GM19193 (cell line): ENCODE results near the gene CTR9.

Experiments
- POLR2A ChIP-seq: IDR thresholded peaks from 4 replicates; pipeline ENCODE4 v1.6.1; 2011; ENCODE audit not compliant: insufficient read depth, insufficient read length; ENCODE audit errors: extremely low read depth

CTR9 gene

DNA sequence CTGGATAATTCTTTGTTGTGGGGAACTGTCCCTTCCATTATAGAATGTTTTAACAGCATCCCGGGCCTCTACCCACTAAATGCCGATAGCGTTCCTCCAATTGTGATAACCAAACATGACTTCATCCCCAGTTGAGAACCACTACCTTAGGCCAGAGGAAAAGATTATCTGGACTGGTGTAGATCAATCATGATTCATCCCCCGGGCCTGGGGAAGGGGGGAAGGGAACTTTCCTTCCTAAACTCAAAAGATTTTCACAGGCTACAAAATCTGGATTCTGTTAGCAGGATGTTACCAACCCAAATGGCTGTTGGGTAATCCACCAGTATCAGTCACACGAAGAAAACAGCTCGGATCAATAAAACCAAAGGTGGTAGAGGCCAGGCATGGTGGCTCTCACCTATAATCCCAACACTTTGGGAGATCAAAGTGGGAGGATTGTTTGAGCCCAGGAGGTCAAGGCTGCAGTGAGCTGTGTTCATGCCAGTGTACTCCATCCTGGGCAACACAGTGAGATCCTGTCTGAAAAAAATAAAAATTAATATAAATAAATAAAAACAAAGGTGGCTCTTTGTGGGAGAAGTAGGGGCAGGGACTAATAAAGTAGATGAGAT, 10.1 kb downstream of the CTR9 start:
- no peak for TF ChIP-seq POLR2A

DNA sequence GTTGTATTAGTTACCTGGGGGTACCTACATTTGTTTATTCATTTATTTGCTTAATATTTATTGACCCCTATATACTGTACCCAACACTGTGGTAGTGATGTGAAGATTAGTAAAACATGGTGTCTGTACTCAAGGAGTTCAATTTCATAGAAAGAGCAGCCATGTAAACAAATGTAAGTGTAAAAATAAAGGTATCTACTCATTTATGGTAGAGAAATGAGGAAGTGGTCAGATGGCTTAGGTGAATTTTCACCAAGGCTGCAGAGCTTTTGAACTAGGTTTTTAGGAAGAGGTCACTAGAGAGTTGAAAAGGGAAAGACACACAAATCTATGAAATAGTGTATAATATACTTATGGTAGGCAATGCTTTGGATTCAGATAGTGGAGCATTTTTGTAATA, 11.1 kb downstream of the CTR9 start:
- TF ChIP-seq POLR2A: no peak

DNA sequence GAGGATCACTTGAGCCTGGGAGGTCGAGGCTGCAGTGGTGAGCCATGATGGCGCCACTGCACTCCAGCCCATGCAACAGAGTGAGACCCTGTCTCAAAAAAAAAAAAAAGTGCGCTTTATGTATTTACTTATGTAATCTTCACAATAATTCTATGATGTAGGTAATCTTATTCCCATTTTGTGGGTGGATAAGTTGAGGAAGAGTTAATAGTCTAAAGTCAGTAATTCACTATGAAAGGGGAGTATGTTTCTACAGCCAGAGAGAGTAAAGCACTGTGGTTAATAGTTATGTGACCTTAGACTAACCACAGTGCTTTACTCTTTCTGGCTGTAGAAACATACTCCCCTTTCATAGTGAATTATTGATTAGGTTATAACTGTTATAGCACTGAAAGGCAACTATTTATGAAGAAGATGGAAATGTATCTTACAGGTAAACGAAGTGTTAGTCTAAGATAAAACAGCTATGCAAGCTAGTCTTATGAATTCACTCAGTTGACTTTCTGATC, 11.9 kb downstream of the CTR9 start:
- TF ChIP-seq POLR2A: no peak

DNA sequence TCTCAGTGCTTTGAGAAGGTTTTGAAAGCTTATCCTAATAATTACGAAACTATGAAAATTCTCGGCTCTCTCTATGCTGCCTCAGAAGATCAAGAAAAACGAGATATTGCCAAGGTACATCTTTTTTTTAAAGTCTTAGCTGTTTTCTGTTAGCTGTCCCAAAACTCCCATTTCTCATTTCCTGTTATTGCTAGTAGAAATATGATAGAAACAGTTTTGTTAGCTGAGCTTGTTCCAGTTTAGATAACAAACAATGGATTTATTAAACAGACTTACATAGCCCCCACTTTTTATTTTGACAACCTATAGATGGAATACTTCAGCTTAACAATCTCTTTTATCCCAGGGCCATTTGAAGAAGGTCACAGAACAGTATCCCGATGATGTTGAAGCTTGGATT, 12.7 kb downstream of the CTR9 start:
- TF ChIP-seq POLR2A: no peak

DNA sequence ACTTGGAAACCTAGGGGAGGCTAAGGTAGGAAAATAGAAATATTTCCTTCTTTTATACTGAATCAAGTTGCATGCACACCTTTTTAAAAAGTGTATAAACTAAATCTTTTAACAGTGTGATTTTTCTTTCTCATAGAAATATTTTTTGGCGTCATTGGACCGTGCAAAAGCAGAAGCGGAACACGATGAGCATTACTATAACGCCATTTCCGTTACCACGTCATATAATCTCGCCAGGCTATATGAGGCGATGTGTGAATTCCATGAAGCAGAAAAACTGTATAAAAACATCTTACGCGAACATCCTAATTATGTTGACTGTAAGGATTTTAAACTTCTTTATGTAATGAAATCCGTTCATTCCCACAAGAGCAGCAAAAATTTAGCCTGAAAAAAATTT, 13.4 kb downstream of the CTR9 start:
- no peak for TF ChIP-seq POLR2A

DNA sequence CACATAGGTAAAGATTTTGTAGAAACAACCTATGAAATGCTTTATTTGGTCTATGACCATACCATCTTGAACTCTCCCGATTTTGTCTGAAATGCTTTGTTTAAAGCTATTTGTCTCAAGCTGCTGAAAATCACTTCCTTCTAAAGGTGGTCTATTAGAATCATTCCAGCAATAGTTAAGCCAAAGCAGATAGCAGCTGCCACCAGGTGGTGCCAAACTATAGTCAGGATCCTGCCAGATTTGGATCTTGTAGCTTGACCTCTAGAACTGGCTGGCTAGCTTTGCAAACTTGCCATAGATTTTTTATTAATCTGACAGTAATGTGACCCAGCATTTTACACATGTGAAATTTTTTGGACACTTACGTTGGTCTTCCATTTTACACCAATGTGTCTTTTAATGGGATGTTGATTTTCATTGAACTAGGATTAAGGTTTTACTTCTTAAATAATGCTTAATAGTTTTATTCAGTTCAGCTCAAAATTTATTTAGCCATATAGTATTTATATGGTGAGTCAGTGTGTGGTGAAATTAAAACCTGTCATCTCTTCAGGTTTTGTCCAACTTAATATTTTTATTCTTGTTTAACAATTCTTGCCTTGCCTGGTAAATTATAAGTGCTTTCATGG, 19.7 kb downstream of the CTR9 start:
- TF ChIP-seq POLR2A: no peak

DNA sequence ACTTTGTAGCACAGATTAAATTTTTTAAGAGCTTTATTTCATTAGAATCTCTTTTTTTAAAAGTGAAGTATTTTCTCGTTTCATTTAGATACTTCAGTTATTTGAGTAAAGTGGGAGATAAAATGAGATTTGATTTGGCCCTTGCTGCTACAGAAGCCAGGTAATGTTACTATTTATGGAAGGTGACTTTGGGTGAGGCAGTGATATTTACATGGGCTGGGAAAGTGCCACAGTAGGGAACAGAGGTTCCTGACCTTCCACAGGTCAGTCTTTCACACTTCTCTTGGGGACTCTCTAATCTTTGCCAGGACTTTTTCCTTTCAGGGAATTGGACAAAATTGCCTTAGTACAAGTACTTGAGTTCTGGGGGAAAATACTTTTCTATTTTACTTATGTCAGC, 20.4 kb downstream of the CTR9 start:
- no peak for TF ChIP-seq POLR2A

DNA sequence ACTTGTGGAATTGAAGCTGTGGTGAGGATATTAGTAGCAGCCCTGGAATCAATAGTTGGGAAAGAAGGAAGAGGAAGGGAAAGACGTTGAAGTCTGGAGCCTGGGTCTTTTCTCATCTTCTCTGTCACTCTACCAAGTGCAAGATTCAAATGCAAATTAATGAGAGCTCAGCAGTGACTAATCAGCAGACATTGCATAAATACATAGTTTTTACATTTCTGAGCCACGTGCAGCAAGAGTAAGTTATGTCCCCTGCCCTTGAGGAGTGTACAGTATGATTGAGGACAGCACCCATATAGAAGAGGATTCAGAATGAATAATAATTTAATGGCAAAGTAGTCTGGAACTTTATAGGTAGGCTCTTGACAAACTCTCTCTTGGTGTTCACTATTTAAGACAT, 23.8 kb downstream of the CTR9 start:
- no peak for TF ChIP-seq POLR2A

DNA sequence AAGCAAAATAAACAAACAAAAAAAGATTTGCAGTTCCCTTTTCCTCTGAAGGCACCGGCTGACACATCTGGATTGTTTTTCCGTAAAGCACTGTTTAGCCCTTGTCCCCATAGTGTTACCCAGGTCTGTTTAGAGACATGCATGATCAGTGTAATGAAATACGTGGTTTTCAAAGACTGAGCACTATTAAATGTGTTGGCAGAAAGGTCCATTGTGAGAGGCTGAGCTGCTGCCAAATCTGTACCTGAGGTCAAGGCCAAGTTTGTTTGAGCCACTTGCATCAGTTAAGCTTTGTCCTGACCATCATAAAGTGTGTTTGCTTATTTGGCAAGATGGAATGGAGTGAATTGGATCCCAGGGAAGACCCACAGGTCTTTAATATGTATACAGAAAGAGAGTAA, 26.3 kb downstream of the CTR9 start:
- TF ChIP-seq POLR2A: no peak

DNA sequence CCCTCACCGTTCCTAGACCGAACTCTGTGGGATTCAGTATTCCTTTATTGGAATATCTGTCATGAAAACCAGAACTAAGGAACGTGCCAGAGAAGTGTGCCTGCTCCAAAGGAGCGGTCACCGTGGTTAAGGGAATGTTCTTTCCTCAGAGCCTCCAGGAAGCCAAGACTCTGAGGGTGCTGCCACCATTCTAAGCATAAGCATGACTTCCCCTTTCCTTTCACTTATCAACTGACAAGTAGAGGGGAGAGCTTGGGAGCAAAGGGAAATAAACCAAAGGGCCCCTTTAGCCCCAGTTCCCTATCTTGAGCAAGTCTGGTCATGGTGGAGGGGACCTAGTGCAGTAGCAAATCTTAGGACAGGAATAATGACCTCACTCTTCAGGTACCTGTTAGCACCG, 26.8 kb downstream of the CTR9 start:
- TF ChIP-seq POLR2A: no peak

DNA sequence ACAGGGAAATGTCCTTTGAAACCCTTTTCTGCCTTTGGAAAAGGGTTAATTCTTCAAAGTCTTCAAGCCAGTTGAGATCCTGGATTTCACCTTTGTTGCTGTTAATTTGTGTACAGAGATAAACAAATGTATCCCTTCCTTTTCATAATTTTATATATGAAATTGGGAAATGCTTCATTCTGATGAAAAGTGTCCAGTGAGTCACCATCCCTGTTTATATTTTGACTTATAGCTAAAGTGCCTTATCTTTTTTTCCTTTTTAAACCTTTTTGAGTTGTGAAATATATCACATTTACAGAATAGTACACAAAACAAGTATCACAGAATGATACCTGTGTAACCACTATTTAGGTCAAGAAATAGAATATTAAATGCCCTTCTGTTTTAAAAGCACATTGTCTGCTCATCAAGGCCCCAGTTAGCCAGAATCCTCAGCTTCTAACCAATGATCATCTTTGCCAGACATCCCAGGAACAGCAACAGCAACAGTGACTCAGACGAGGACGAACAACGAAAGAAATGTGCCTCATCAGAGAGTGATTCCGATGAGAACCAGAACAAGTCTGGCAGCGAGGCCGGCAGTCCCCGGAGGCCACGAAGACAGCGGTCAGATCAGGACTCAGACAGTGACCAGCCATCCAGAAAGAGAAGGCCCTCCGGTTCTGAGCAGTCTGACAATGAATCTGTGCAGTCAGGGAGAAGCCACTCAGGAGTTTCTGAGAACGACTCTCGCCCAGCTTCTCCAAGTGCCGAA, 27.3 kb downstream of the CTR9 start:
- TF ChIP-seq POLR2A: no peak

DNA sequence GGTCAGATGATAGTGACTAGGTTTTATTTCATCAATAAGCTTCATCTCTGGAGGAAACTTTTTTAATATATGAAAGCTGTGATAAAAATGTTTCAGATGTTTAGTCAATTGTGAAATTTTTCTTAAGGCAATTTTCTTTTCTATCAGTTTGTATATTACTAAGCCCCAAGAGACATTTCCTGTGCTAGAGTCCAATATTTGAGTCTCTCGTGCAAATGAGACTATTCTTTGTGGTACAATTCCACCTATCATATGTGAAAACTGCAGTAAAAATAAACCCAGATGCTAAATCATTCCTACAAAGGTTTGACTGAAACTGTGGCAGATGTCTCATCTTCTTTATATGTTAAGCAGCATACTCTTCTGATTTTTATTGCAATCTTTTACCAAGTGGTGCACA, 28.0 kb downstream of the CTR9 start:
- no peak for TF ChIP-seq POLR2A

DNA sequence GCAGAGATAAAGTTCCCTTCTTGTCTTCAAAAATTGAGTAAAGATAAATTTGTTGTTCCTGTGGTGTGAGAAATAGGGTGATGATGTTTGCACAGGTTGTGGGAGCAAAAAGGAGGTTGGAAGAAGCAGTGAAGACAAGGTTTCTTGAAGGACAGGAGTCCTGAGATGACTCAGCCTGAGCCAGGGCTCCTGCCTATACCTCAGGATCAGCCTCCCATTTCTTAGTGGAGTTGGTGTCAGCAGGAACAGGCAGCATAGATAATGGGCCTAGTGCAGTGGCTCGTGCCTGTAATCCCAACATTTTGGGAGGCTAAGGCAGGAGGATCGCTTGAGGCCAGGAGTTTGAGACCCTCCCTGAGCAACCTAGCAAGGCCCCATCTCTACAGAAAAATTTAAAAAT, 29.0 kb downstream of the CTR9 start:
- TF ChIP-seq POLR2A: no peak

DNA sequence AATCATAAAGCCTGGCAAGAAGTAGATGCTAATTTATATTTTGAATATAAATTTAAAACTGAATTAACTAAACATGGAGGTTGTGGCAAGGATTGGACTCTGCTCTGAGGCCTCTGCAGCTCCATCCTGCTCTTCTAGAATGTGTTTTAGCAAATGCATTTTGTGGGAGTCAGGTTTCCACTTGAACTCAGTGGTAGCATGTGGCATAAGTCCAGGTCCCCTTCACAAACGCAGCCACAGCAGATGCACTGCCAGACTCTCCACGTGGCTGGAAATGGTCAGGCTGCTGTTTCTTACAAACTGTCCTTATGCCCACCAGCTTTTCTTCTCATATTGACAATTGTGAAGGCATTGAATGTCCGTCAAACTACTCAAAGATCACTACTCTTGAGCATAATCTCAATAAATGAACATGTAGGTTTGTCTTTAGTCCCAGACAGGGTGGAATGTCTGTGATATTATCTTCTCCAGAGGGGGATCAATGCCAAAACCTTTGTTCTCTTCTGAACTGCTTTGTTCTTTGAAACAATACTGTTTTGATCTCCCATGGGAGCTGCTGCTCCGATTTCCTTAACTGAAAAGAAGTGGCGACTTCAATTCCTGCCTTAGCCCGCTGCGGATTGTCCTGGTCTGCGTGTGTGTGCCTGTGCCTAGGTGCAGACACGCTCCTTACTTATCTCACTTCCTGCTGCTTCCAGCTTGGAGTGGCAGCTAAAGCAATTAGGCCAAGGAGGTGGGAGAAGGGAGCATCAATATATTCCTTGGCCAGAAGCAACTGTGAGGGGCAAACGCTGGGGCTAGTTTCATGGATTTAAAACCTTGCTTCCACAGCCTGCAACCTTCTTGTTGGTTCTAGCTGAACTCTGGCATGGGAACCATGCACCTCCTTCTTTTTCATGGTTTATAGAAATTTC, 33.4 kb downstream of the CTR9 start:
- TF ChIP-seq POLR2A: no peak

DNA sequence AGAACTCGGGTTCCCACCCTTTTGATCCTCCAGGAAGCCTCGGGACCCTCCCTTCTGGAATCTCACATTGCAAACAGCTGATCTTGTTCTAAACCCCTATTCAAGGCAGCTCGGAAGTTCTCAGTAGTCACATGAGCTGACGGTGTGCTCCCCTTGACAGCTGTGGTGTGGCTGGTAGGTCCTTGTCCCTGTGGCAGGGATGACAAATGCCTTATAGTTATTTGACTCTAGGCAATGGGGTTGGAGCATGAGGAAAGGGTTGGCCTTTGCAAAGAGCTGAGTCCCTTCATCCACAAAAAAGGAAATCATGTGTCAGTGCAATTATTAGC, 34.1 kb downstream of the CTR9 start:
- TF ChIP-seq POLR2A: no peak
